PC-9 (cell line): ENCODE results near the gene SRPK2. TPM values are rescaled to one million over a fixed set of nuclear protein-coding genes. Genes with fewer than 3 reads are reported as not detected.
A peak's percentile ranks its signal among the peaks of the same experiment; 100 is the strongest.

Experiments used
- BruUV-seq: library from RNA; stranded (reverse); fragments of 400-500 nt; replicated peaks from 2 replicates; lab custom pipeline; 2021; lab: Mats Ljungman, UMichigan
- CTCF ChIA-PET: fragments of 300-600 bp; sonication (Branson Sonifier 250); formaldehyde crosslinking; loops from one replicate; lab custom pipeline; 2022; ENCODE audit warnings: antibody characterized with exemption; lab: Charles Lee
- POLR2A ChIA-PET: fragments of 300-600 bp; sonication (Branson Sonifier 250); formaldehyde crosslinking; loops from one replicate; lab custom pipeline; 2022; ENCODE audit warnings: antibody characterized with exemption; ENCODE audit not compliant: unreplicated experiment; lab: Charles Lee
- DNase-seq, 2 experiments: peaks; one replicate each; pipeline versions ENCODE4 v3.0.0 to v3.0.0-alpha.2; 2015 to 2022; ENCODE audit warnings: mixed read lengths in 1 of 2
- H2AFZ ChIP-seq: fragments of 200-600 bp; sonication (generic); 2 replicates; pipeline ENCODE4 v1.8.1; 2017; ENCODE audit warnings: antibody characterized with exemption
- H3F3A ChIP-seq: fragments of 200-600 bp; sonication (generic); 2 replicates; pipeline ENCODE4 v1.8.1; 2017; ENCODE audit warnings: antibody characterized with exemption, mild to moderate bottlenecking, low read depth; ENCODE audit not compliant: insufficient read depth
- H3K27ac ChIP-seq: fragments of 200-600 bp; sonication (generic); 2 replicates; pipeline ENCODE4 v1.6.1; 2016; ENCODE audit warnings: mixed run types
- H3K27me3 ChIP-seq: fragments of 200-600 bp; sonication (generic); 2 replicates; pipeline ENCODE4 v1.6.1; 2016; ENCODE audit warnings: low read depth, mixed run types; ENCODE audit not compliant: insufficient read depth
- H3K36me3 ChIP-seq: fragments of 200-600 bp; sonication (generic); 2 replicates; pipeline ENCODE4 v1.6.1; 2016; ENCODE audit warnings: low read depth, mixed run types
- H3K4me1 ChIP-seq: fragments of 200-600 bp; sonication (generic); replicated peaks from 2 replicates; pipeline ENCODE4 v1.6.1; 2016; ENCODE audit warnings: mixed run types; ENCODE audit not compliant: insufficient read depth
- H3K4me2 ChIP-seq: fragments of 200-600 bp; sonication (generic); 2 replicates; pipeline ENCODE4 v1.6.1; 2017; ENCODE audit warnings: mixed run types
- H3K4me3 ChIP-seq: fragments of 200-600 bp; sonication (generic); 2 replicates; pipeline ENCODE4 v1.6.1; 2016; ENCODE audit warnings: mixed run types
- H3K79me2 ChIP-seq: fragments of 200-600 bp; sonication (generic); 2 replicates; pipeline ENCODE4 v1.6.1; 2017; ENCODE audit warnings: low read depth, mixed run types
- H3K9me2 ChIP-seq: fragments of 200-600 bp; sonication (generic); 2 replicates; pipeline ENCODE4 v1.8.1; 2017; ENCODE audit warnings: mild to moderate bottlenecking; ENCODE audit not compliant: insufficient read depth
- H3K9me3 ChIP-seq: fragments of 200-600 bp; sonication (generic); 2 replicates; pipeline ENCODE4 v1.8.1; 2016; ENCODE audit warnings: low read depth; ENCODE audit not compliant: insufficient read depth
- H4K20me1 ChIP-seq: fragments of 200-600 bp; sonication (generic); 2 replicates; pipeline ENCODE4 v1.8.1; 2017; ENCODE audit not compliant: insufficient read depth
- EZH2 ChIP-seq: fragments of 200-600 bp; sonication (generic); IDR thresholded peaks from 2 replicates; pipeline ENCODE4 v1.8.0; 2017; ENCODE audit warnings: antibody characterized with exemption, low read depth
- intact Hi-C: fragments of 100-400 bp; cut with micrococcal nuclease; formaldehyde crosslinking; loops from one replicate; pipeline ENCODE4 v1.10.0; 2022; ENCODE audit not compliant: unreplicated experiment
- total RNA-seq: library from RNA; stranded (reverse); gene quantifications from 2 replicates; pipeline ENCODE4 v1.2.3, GENCODE V29; 2021
- TF ChIP-seq, protein P1 (sequence below): fragments of 200-600 bp; sonication (generic); conservative IDR thresholded peaks from 2 replicates; pipeline ENCODE4 v1.6.1; 2017; ENCODE audit warnings: mixed run types, antibody characterized with exemption, mild to moderate bottlenecking, moderate library complexity

The SRPK2 gene
- total RNA-seq, 1 experiment from 2014 or later = 60.6 TPM

DNA sequence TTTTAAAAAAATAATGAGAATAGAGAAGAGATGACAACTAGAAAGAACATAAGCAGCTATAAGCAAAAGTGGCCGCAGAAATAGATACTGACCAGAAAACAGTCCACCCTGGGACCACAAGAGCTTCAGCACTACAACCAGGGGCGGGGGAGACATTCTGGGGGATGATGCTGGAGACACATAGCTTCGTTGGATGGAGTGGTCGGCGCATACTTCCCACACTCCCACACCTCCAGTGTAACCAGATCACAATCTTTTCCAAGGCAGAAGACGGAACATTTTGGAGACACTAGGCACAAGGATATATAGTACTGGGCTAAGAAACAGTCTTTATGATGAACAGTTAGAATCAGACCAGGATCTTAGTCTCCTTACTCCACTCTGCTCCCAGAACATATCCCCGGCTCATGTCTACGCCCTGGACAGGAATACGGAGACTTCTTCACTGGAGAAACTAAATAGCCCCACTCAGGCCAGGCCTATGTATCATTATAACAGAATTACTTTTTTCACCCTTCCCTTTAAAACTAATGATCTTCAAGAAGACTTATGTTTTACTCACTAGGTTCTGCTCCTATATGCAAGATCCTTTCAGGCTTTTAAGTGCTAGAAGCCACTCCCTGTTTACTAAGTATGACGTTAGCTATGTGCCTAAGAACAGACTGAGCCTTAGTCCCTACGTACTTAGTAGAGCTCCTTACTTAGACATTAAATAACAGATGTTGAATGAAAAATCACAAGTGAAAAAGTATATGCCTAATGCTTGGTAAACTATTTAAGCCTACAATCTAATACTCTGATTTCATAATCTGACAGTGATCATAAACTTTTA lies 169.6 kb downstream of the SRPK2 start:
- Histone ChIP-seq H3K4me2 (peak overlapping the region; percentile 72), H3K79me2 (peaks cover 72% of the 10 kb centered on the region), H3F3A (peaks cover 24% of the 10 kb centered on the region), H3K27me3 (no peaks in the 10 kb centered on the region), H3K4me1 (peaks cover 41% of the 10 kb centered on the region), H4K20me1 (no peaks in the 10 kb centered on the region), H3K36me3 (no peaks in the 10 kb centered on the region), H3K9me3 (no peaks in the 10 kb centered on the region), H2AFZ (no peak overlapping the region), H3K4me3 (no peak overlapping the region), H3K9me2 (no peaks in the 10 kb centered on the region), H3K27ac (peak overlapping the region; percentile 80)
- intact Hi-C loops = loop anchor here (5.0 kb wide), 1 partner anchor 48 kb away; no protein-coding TSS in a partner anchor
- TF ChIP-seq EZH2 = no peak
- TF ChIP-seq, protein P1, sequence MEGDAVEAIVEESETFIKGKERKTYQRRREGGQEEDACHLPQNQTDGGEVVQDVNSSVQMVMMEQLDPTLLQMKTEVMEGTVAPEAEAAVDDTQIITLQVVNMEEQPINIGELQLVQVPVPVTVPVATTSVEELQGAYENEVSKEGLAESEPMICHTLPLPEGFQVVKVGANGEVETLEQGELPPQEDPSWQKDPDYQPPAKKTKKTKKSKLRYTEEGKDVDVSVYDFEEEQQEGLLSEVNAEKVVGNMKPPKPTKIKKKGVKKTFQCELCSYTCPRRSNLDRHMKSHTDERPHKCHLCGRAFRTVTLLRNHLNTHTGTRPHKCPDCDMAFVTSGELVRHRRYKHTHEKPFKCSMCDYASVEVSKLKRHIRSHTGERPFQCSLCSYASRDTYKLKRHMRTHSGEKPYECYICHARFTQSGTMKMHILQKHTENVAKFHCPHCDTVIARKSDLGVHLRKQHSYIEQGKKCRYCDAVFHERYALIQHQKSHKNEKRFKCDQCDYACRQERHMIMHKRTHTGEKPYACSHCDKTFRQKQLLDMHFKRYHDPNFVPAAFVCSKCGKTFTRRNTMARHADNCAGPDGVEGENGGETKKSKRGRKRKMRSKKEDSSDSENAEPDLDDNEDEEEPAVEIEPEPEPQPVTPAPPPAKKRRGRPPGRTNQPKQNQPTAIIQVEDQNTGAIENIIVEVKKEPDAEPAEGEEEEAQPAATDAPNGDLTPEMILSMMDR = no peak
- CTCF ChIA-PET = no interaction called here
- POLR2A ChIA-PET = interaction anchor here (0.5 to 0.6 kb wide), 2 partner anchors 162 to 1997 kb away, joined by 4 to 7 read pairs; no protein-coding TSS in a partner anchor
- DNase-seq = no peak
- BruUV-seq = TSS peak; percentile 15

DNA sequence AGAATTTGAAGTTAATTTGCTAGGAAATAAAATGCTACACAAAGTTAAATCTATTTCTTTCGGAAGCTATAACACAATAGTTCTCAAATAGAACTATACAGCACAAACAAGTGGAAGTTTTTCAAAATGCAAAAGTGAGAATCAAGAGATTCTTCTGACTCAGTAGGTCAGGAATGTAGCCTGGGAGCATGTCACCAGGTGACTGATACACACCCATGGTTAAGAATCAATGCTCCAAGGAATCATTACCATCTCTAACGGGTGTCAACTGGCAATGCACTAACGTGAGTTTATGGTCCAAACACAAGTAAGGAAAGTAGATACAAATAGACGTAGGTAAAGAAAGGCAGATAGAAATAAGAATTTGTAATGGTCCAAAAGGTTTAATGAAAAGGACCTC lies 170.5 kb downstream of the SRPK2 start:
- Histone ChIP-seq H3K27ac (peak overlapping the region; percentile 80), H3K4me1 (peaks cover 41% of the 10 kb centered on the region), H2AFZ (no peak overlapping the region), H3K4me2 (peak overlapping the region; percentile 72), H3K79me2 (peaks cover 69% of the 10 kb centered on the region), H3K9me3 (no peaks in the 10 kb centered on the region), H3K9me2 (no peaks in the 10 kb centered on the region), H3F3A (peaks cover 24% of the 10 kb centered on the region), H4K20me1 (no peaks in the 10 kb centered on the region), H3K27me3 (no peaks in the 10 kb centered on the region), H3K36me3 (no peaks in the 10 kb centered on the region), H3K4me3 (peak overlapping the region; percentile 19; the same call in 1 of the 2 replicates)
- no TSS peak for BruUV-seq
- TF ChIP-seq EZH2 = no peak
- TF ChIP-seq, protein P1 = no peak
- ChIA-PET POLR2A (interaction anchor here (0.5 kb wide), 1 partner anchor 51 kb away, joined by 3 read pairs; no protein-coding TSS in a partner anchor), CTCF (no interaction called here)
- DNase-seq = peak; percentile 54 to 88
- intact Hi-C loops = loop anchor here (5.0 kb wide), 1 partner anchor 49 kb away; no protein-coding TSS in a partner anchor

DNA sequence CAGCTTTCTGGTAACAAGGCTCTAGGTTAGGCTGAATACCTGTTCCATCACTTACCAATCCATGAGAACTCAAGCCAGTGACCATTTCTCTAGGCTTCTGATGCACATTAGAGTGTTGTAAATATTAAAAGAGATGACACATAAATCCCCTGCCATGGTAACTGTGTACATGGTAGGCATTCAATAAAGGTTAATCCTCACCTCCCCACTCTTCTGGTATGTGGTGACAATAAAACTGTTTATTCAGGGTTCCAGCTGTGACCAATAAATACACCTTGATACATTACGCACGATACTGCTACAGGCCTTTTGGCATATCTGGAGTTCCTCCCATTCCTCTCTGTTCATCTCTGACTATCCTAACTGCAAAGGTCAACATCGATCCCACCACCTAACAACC lies 171.9 kb downstream of the SRPK2 start:
- peaks cover 55% of the 10 kb centered on the region for H3K79me2 ChIP-seq
- H3K27me3 ChIP-seq = no peaks in the 10 kb centered on the region
- POLR2A ChIA-PET = no interaction called here
- CTCF ChIA-PET = no interaction called here
- TF ChIP-seq, protein P1 = no peak
- TF ChIP-seq EZH2 = no peak
- H3F3A ChIP-seq = peaks cover 24% of the 10 kb centered on the region
- H4K20me1 ChIP-seq = no peaks in the 10 kb centered on the region
- intact Hi-C loops = loop anchor here (5.0 kb wide), 1 partner anchor 51 kb away; no protein-coding TSS in a partner anchor
- H3K4me1 ChIP-seq = peaks cover 41% of the 10 kb centered on the region
- peak in 1 of 2 experiments; percentile 40 for DNase-seq
- BruUV-seq = no TSS peak
- no peaks in the 10 kb centered on the region for H3K9me2 ChIP-seq
- no peak overlapping the region for H3K4me3 ChIP-seq
- peak overlapping the region; percentile 80; the same call in 1 of the 2 replicates for H3K27ac ChIP-seq
- no peaks in the 10 kb centered on the region for H3K9me3 ChIP-seq
- no peak overlapping the region for H2AFZ ChIP-seq
- no peak overlapping the region for H3K4me2 ChIP-seq
- H3K36me3 ChIP-seq = no peaks in the 10 kb centered on the region
